GM21423 (cell line): Measurements from ENCODE around the gene TMCC2.
"Not testable (repeated sequence)": the region's sequence is repeated elsewhere in the genome, so short reads cannot be mapped to it uniquely, and the experiment has no call there.

Experiments used
- ATAC-seq: cut with Tn5 transposase; IDR thresholded peaks from one replicate; pipeline ENCODE4 v1.9.1; 2021; ENCODE audit warnings: mild to moderate bottlenecking, moderate library complexity; ENCODE audit not compliant: unreplicated experiment

Gene TMCC2

GRCh38 chr1:205227584-205228013 lies at the start of gene TMCC2:
TMCC2 (plus strand) TSS chr1:205227946; CDS start chr1:205228565, 619 bp downstream.
- ATAC-seq, result no peak

- no peak for ATAC-seq
Measured at GRCh38 chr1:205179842-205180241, 47.9 kb upstream of the TMCC2 start.

- ATAC-seq, result not testable (repeated sequence)
Measured at GRCh38 chr1:205180331-205180730, 47.4 kb upstream of the TMCC2 start.

GRCh38 chr1:205182930-205183329 lies 44.8 kb upstream of the TMCC2 start:
- ATAC-seq, result no peak

- ATAC-seq, result no peak
Measured at GRCh38 chr1:205183676-205184335, 43.9 kb upstream of the TMCC2 start.

GRCh38 chr1:205186191-205186590 lies 41.6 kb upstream of the TMCC2 start:
- no peak for ATAC-seq

GRCh38 chr1:205187420-205187819 lies 40.3 kb upstream of the TMCC2 start:
- no peak for ATAC-seq

GRCh38 chr1:205188098-205188497 lies 39.6 kb upstream of the TMCC2 start:
- no peak for ATAC-seq

GRCh38 chr1:205188596-205188995 lies 39.1 kb upstream of the TMCC2 start:
- no peak for ATAC-seq

- no peak for ATAC-seq
Measured at GRCh38 chr1:205189131-205189530, 38.6 kb upstream of the TMCC2 start.

GRCh38 chr1:205190845-205191577 lies 36.7 kb upstream of the TMCC2 start:
- ATAC-seq, result no peak

GRCh38 chr1:205191622-205192021 lies 36.1 kb upstream of the TMCC2 start:
- no peak for ATAC-seq

GRCh38 chr1:205192287-205192686 lies 35.5 kb upstream of the TMCC2 start:
- ATAC-seq, result no peak

GRCh38 chr1:205199090-205199930 lies 28.4 kb upstream of the TMCC2 start:
- no peak for ATAC-seq

GRCh38 chr1:205199931-205200299 lies 27.8 kb upstream of the TMCC2 start:
- no peak for ATAC-seq

GRCh38 chr1:205204552-205204951 lies 23.2 kb upstream of the TMCC2 start:
- ATAC-seq, result no peak

GRCh38 chr1:205205055-205205454 lies 22.7 kb upstream of the TMCC2 start:
- ATAC-seq, result no peak

- no peak for ATAC-seq
Measured at GRCh38 chr1:205208811-205209210, 18.9 kb upstream of the TMCC2 start.

- peak; percentile 6 for ATAC-seq
Measured at GRCh38 chr1:205210756-205211168, 17.0 kb upstream of the TMCC2 start.

GRCh38 chr1:205211169-205211838 lies 16.4 kb upstream of the TMCC2 start, which contains the start of gene DSTYK:
DSTYK (minus strand) TSS chr1:205211702; CDS start chr1:205211535, 167 bp downstream.
- ATAC-seq, result peak; percentile 82
